Mucosa of rectum (tissue), 2 donors: Measurements from ENCODE around the gene SNRNP70.

Experiments
- H3K27ac ChIP-seq, 2 donors: one replicate each; pipeline ENCODE4 v1.7.0; 2013; ENCODE audit warnings: inconsistent platforms in 2 of 2, low read depth in 2 of 2, low read length in 2 of 2
- H3K27me3 ChIP-seq, 2 donors: one replicate each; pipeline ENCODE4 v1.7.0; 2013; ENCODE audit warnings: low read length in 2 of 2; ENCODE audit not compliant: control insufficient read depth in 2 of 2, insufficient read depth in 2 of 2
- H3K36me3 ChIP-seq, 2 donors: one replicate each; pipeline ENCODE4 v1.7.0; 2013; ENCODE audit warnings: low read length in 2 of 2; ENCODE audit not compliant: control insufficient read depth in 2 of 2, insufficient read depth in 2 of 2
- H3K4me1 ChIP-seq, 2 donors: one replicate each; pipeline ENCODE4 v1.7.0; 2013; ENCODE audit warnings: low read length in 2 of 2, mild to moderate bottlenecking in 1 of 2; ENCODE audit not compliant: control insufficient read depth in 2 of 2, insufficient read depth in 2 of 2
- H3K4me3 ChIP-seq, 2 donors: one replicate each; pipeline ENCODE4 v1.7.0; 2013; ENCODE audit warnings: low read length in 2 of 2
- H3K9ac ChIP-seq, 2 donors: one replicate each; pipeline ENCODE4 v1.7.0; 2013; ENCODE audit warnings: low read length in 2 of 2, low read depth in 1 of 2, mild to moderate bottlenecking in 1 of 2
- H3K9me3 ChIP-seq, 2 donors: one replicate each; pipeline ENCODE4 v1.7.0; 2013; ENCODE audit warnings: low read length in 2 of 2; ENCODE audit not compliant: control insufficient read depth in 2 of 2
- donor health status: healthy.
- donor health status: Normal muscosa, but diverticular disease.

The SNRNP70 gene

DNA sequence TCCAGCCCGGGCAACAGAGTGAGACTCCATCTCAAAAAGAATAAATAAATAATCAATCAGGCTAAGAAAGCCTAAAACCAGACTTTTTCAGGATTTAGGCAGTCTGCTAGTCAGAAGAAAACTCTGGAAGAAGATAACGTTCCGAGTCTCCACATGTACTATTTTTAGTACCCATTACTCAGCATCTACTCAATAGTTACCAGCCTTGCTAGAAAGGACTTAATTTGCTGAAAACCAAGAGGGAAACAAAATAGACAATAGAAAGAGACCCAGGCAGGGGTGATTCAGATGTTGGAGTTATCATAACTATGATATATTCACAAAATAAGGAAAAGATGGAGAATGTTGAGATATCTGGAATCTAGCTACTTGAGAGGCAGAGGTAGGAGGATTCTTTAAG lies 25.3 kb downstream of the SNRNP70 start:
- peaks cover 5 to 9% of the 10 kb centered on the region in 2 donors for H3K4me1 ChIP-seq
- no peak overlapping the region for H3K9ac ChIP-seq
- no peak overlapping the region for H3K4me3 ChIP-seq
- no peak overlapping the region for H3K27ac ChIP-seq
- no peaks in the 10 kb centered on the region for H3K9me3 ChIP-seq
- no peaks in the 10 kb centered on the region for H3K27me3 ChIP-seq
- peaks cover 26 to 28% of the 10 kb centered on the region in 2 donors for H3K36me3 ChIP-seq

DNA sequence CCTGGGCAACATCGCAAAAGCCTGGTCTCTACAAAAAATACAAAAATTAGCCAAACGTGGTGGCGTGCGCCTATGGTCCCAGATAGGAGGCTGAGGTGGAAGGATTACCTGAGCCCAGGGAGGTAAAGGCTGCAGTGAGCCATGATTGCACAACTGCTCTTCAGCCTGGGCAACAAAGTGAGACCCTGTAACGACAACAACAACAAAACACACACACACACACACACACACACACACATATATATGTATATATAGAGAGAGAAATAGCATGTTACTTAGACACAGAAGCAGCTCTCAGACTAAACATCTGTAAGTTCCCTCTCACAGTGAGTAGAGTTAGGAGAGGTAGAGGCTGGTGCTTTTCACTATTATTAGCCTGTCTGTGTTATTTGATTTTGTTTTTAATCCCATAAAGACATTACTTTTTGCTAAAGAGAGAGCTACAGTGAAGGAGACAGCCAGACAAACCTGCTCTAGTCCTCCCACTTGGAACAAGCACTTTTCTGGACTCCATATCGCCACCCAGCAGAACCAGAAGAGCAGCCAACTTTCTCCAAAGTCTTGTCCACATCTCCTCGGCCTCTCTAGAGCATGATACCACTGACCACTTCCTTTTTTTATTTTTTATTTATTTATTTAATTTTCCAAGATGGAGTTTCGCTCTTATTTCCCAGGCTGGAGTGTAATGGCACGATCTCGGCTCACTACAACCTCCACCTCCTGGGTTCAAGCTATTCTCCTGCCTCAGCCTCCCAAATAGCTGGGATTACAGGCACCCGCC lies 26.2 kb downstream of the SNRNP70 start:
- H3K27ac ChIP-seq = no peak overlapping the region

DNA sequence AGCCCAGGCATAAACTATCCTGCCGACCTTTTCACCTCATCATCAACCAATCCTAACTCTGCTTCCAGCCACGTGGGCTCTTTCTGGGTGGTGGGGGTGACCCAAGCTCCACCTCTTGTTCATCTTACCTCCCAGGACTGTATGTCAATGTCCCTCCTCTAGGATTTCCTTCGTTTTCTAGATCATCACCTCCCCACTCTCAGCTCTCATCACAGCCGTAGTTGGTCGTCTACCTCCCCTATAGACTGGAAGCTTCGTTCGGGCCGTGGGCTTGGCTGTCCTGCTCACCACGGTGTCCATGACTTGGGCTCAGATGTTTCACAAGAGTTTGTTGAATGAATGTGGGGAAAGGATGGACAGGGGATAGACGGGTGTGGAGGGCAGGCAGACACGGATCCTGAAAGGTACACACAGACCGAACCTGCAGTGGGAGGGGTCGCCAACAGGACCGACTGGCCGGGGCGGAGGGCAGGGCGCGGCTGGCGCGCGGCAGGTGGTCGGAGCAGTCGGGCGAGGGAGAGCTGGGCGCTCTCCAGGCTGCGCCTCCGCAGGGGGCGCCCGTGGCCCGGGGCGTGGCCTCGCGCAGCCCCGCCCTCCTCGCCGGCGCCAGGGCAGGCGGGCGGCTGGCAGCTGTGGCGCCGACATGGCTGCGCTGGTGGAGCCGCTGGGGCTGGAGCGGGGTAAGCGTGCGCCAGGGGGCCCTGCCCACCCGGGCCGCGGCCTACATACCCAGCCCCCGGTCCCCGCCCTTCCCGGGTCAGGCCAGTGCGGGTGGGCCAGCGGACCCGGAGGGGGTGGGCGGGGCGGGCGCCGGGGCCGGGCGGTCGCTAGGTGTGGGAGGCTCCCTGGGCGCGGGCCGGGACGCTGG lies 28.7 kb downstream of the SNRNP70 start, which contains the start of gene LIN7B:
TSS of gene LIN7B (plus strand) at position 609 of the 868 bp plus-strand sequence. CDS start at position 644, 35 bp downstream.
- Histone ChIP-seq H3K27ac (peak within 1 kb of the TSS; percentile 42 to 58), H3K9ac (peak within 1 kb of the TSS; percentile 56 to 73), H3K36me3 (peaks cover 1 to 2% of the 10 kb centered on the region in 2 donors), H3K4me3 (peak within 1 kb of the TSS; percentile 75 to 76), H3K9me3 (no peaks in the 10 kb centered on the region), H3K4me1 (peaks cover 19 to 21% of the 10 kb centered on the region in 2 donors), H3K27me3 (no peaks in the 10 kb centered on the region)

More for the DNA sequence above, 26.2 kb downstream of the SNRNP70 start:
- H3K9ac ChIP-seq = no peak overlapping the region
- no peak overlapping the region for H3K4me3 ChIP-seq
- no peaks in the 10 kb centered on the region for H3K9me3 ChIP-seq
- no peaks in the 10 kb centered on the region for H3K27me3 ChIP-seq
- H3K36me3 ChIP-seq = peaks cover 21 to 24% of the 10 kb centered on the region in 2 donors
- peaks cover 5 to 9% of the 10 kb centered on the region in 2 donors for H3K4me1 ChIP-seq

DNA sequence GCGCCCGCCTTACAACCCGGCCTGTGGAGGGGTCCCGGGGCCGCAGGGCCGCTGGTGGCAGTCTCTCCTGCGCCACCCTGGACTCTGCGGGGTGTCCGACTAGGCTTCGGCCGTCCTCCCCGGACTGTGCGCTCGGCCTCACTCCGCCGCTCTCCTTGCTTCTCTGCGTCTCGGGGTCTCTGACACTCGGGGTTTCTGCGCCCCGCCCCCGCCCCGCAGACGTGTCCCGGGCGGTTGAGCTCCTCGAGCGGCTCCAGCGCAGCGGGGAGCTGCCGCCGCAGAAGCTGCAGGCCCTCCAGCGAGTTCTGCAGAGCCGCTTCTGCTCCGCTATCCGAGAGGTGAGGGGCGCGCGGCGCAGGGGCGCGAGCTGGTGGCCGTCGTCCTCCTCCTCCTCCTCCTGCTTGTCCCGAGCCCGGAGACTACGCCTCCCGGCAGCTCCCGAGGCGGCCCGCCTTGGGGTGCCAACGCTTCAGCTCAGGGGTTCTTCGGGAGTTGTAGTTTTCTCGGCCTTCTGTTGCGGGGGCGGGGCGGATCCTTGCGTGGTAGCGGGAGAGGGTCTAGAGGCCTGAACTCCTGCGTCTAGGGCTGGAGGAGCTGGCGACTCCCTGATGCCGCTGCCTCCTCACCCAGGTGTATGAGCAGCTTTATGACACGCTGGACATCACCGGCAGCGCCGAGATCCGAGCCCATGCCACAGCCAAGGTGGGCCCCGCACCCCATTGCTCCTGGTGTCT lies 29.5 kb downstream of the SNRNP70 start:
- no peaks in the 10 kb centered on the region for H3K9me3 ChIP-seq
- H3K4me3 ChIP-seq = peak overlapping the region; percentile 74 to 75
- no peaks in the 10 kb centered on the region for H3K36me3 ChIP-seq
- H3K27me3 ChIP-seq = no peaks in the 10 kb centered on the region
- H3K4me1 ChIP-seq = peaks cover 20 to 23% of the 10 kb centered on the region in 2 donors
- peak overlapping the region; percentile 28 to 58 for H3K27ac ChIP-seq
- H3K9ac ChIP-seq = peak overlapping the region; percentile 56 to 73

DNA sequence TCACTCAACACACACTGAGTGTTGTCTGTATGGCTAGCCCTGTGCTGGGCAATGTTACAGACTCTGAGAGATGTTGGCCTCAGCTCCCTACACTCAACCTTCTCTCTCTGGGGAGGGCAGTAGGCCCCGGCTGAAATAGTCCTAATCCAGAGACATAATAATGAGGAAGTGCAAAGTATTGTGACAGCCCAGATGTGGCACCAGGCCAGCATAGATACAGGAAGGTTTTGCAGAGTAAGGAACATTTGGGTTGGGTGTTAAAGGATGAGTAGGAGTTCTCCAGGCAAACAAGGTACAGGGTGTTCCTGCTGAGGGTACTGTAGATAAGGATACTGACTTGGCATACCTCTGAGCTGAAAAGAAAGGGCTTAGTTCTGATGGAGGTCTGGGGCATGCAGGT lies 31.3 kb downstream of the SNRNP70 start:
- H3K27me3 ChIP-seq = peaks cover 2 to 5% of the 10 kb centered on the region in 2 donors
- H3K4me3 ChIP-seq = no peak overlapping the region
- no peak overlapping the region for H3K27ac ChIP-seq
- no peaks in the 10 kb centered on the region for H3K9me3 ChIP-seq
- H3K4me1 ChIP-seq = peaks cover 28 to 29% of the 10 kb centered on the region in 2 donors
- H3K36me3 ChIP-seq = no peaks in the 10 kb centered on the region
- H3K9ac ChIP-seq = no peak overlapping the region

DNA sequence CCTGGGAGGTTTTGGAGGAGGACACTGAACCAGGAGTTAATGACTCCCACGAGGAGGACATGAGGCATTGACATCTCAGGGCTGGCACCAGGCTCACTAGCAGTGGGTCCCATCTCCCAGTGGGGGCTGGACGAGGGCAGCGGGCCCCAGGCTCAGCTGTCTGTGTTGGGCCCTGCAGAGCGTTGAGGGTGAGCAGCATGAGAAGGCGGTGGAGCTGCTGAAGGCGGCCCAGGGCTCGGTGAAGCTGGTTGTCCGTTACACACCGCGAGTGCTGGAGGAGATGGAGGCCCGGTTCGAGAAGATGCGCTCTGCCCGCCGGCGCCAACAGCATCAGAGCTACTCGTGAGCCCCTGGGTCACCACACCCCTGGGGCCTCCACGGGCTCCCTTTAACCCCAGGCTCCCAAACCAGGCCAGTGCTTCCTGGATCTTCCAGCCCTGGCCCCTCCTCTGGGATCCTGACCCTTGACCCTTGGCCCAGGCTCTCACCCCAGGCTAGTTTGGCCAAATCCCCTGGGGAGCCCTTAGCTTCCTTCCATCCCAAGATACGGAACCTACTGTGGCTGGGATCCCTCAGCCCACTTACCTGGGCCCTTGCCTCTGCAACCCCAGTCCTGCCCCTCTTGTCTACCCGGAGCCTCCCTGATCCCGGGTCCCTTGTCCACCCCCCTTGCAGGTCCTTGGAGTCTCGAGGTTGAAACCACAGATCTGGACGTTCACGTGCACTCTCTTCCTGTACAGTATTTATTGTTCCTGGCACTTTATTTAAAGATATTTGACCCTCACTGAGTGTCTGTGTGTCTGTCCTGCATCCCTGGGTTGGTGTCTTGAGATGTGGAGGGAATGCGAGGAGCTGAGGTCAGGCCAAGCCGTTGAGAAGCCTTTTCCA lies 32.7 kb downstream of the SNRNP70 start:
- H3K9me3 ChIP-seq = no peaks in the 10 kb centered on the region
- peak overlapping the region; percentile 99 for H3K27ac ChIP-seq
- no peaks in the 10 kb centered on the region for H3K36me3 ChIP-seq
- H3K9ac ChIP-seq = peak overlapping the region; percentile 90 to 98
- peak overlapping the region; percentile 72 to 80 for H3K4me3 ChIP-seq
- H3K27me3 ChIP-seq = peaks cover 2 to 5% of the 10 kb centered on the region in 2 donors
- H3K4me1 ChIP-seq = peaks cover 28 to 29% of the 10 kb centered on the region in 2 donors

DNA sequence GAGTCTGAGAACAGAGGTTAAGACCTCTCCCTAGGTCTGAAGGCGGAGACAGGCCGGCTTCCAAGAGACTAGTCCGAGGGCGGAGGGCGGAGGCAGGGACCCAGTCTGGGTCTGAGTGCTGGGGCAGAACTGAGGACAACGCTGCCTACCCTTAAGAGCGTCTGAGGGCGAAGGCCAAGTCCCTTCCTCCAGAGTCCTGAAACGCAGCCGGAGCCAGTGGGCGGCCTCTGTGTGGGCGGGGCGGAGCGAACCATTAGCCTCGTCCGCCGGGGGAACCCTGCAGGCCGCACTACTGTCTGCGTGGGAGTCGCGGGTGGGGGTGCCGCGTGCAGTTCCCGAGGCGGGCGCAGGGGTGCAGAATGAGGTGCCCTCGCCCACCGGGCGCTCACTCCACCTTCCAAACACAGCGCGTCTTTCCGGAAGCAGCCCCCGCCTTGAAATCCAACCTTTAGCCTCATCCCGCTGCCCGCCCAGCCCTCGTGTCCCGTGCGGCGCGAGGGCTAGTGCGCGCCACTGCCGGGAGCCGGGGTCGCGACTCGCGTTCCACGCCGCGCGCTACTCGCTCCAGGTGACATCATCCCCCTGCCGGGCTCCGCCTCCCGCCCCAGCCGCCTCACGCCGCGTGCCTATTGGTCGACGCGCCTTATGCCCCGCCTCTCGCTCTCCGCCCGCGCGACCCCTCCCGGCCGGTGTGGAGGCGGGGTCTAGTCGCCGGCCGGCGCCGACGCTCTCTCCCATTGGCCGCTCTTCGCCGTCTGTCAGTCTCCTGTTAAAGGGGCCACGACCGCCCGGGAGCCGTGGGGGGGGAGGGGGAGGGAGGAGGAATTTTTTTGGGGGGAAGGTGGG lies 33.5 kb downstream of the SNRNP70 start, which contains the start of gene C19orf73:
TSS of gene C19orf73 (minus strand) at position 579 of the 846 bp plus-strand sequence. CDS start at position 458, 121 bp downstream.
- Histone ChIP-seq H3K9ac (peak within 1 kb of the TSS; percentile 90 to 98), H3K27me3 (peaks cover 2 to 5% of the 10 kb centered on the region in 2 donors), H3K4me1 (peaks cover 26% of the 10 kb centered on the region in 2 donors), H3K4me3 (peak within 1 kb of the TSS; percentile 72 to 80), H3K9me3 (no peaks in the 10 kb centered on the region), H3K36me3 (no peaks in the 10 kb centered on the region), H3K27ac (peak within 1 kb of the TSS; percentile 99)

DNA sequence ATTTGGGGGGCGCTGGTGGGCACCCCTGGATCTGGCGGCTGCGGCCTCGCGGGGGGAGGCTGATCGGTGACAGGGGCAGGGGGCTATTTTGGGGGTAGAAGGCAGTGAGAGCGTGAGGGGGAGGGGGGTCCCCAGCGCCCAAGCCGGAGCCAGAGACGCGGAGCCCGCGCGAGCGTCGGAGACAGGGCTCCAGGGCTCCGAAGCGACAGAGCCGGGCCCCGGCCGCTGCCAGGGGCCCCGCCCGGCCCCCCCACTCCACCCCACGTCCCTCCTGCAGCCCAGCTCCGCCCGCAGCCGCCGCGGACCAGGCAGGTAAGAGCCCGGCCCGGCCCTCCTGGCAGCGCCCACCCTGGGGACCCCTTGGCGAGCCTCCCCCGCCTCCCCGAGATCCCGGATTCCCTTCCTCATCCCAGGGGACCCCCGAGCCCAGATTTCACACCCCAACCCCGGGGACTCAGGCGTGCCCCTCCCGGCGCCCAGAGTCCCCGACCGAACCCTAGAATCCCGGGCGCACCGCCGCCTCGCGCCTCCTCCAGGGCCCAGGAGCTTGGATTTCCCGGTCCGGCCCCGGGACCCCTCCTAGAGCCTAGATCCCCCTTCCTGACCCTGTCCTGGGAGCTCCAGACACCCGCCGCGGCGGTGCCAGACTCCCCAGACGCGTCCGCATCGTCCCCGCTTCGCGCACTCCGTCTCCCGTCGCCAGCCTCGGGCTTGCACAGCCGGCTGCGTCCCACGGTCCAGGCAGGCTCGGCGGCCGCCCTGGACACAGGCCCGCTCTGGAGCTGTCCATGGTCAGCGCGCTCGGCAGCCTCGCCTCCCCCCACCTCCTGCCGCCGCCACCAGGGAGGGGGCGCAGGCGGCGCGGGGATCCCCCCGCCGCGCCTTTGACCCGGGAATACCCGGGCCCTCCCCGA lies 34.4 kb downstream of the SNRNP70 start, which contains the start of gene PPFIA3:
TSS of gene PPFIA3 (plus strand) at position 134 of the 914 bp plus-strand sequence. CDS start 8,330 bp downstream, outside the sequence.
- H3K36me3 ChIP-seq = no peaks in the 10 kb centered on the region
- H3K27ac ChIP-seq = peak within 1 kb of the TSS; percentile 99
- H3K4me1 ChIP-seq = peaks cover 24 to 28% of the 10 kb centered on the region in 2 donors
- H3K9ac ChIP-seq = peak within 1 kb of the TSS; percentile 90 to 98
- H3K4me3 ChIP-seq = peak within 1 kb of the TSS; percentile 72 to 80
- peaks cover 2 to 5% of the 10 kb centered on the region in 2 donors for H3K27me3 ChIP-seq
- H3K9me3 ChIP-seq = no peaks in the 10 kb centered on the region
